Measurements from ENCODE around the gene PTPRG. TPM values are rescaled to one million over a fixed set of nuclear protein-coding genes. Genes with fewer than 3 reads are reported as not detected.

PTPRG gene
- total and polyA plus RNA-seq, 10 of the 15 experiments (the other 5 are each of a cell fraction or from before 2014, with no cell fraction given): 0.29 to 20.7 (median 1.4) TPM

- TF ChIP-seq SREBF1 (IDR thresholded peaks at IDR 0.05; ENCODE audit: low read length) (no peak), STAT3 (IDR thresholded peaks at IDR 0.05; ENCODE audit: low read depth, low read length) (0 out of 2 replicates have a peak, but pooled peaks have one; percentile 18), IKZF1 (conservative IDR thresholded peaks at IDR 0.05) (peak; percentile 93), CTCF (IDR thresholded peaks at IDR 0.05 in 2 of 3, conservative IDR thresholded peaks at IDR 0.05 in 1 of 3; ENCODE audit: control insufficient read depth in 2 of 3, extremely low read depth in 1 of 3, insufficient read depth in 1 of 3, low read depth in 3 of 3, low read length in 3 of 3) (peak in 1 of 3 experiments; percentile 21; a peak in 1 of 6 replicates), ZNF687 (IDR thresholded peaks at IDR 0.05) (no peak), RB1 (IDR thresholded peaks at IDR 0.05; ENCODE audit: borderline replicate concordance) (no peak), RFX5 (IDR thresholded peaks at IDR 0.05; ENCODE audit: low read depth, low read length) (peak; percentile 53; the same call in 1 of the 2 replicates), CREB1 (IDR thresholded peaks at IDR 0.05; ENCODE audit: low read depth) (peak; percentile 54; the same call in 1 of the 2 replicates), MTA2 (IDR thresholded peaks at IDR 0.05; ENCODE audit: low read depth) (peak; percentile 95), ZNF274 (IDR thresholded peaks at IDR 0.05; ENCODE audit: insufficient read depth, insufficient read length) (no peak), SP1 (IDR thresholded peaks at IDR 0.05; ENCODE audit: low read depth, low read length) (no peak), NR2F1 (conservative IDR thresholded peaks at IDR 0.05) (peak; percentile 82), ASH2L (IDR thresholded peaks at IDR 0.05; ENCODE audit: borderline replicate concordance, low read depth) (no peak), BACH1 (IDR thresholded peaks at IDR 0.05; ENCODE audit: borderline replicate concordance) (peak; percentile 45; the same call in 1 of the 2 replicates), HDAC2 (IDR thresholded peaks at IDR 0.05) (no peak)
- TF ChIP-seq, protein P1, sequence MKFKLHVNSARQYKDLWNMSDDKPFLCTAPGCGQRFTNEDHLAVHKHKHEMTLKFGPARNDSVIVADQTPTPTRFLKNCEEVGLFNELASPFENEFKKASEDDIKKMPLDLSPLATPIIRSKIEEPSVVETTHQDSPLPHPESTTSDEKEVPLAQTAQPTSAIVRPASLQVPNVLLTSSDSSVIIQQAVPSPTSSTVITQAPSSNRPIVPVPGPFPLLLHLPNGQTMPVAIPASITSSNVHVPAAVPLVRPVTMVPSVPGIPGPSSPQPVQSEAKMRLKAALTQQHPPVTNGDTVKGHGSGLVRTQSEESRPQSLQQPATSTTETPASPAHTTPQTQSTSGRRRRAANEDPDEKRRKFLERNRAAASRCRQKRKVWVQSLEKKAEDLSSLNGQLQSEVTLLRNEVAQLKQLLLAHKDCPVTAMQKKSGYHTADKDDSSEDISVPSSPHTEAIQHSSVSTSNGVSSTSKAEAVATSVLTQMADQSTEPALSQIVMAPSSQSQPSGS (IDR thresholded peaks at IDR 0.05; ENCODE audit: low read length): peak; percentile 74
- TF ChIP-seq, protein P2, sequence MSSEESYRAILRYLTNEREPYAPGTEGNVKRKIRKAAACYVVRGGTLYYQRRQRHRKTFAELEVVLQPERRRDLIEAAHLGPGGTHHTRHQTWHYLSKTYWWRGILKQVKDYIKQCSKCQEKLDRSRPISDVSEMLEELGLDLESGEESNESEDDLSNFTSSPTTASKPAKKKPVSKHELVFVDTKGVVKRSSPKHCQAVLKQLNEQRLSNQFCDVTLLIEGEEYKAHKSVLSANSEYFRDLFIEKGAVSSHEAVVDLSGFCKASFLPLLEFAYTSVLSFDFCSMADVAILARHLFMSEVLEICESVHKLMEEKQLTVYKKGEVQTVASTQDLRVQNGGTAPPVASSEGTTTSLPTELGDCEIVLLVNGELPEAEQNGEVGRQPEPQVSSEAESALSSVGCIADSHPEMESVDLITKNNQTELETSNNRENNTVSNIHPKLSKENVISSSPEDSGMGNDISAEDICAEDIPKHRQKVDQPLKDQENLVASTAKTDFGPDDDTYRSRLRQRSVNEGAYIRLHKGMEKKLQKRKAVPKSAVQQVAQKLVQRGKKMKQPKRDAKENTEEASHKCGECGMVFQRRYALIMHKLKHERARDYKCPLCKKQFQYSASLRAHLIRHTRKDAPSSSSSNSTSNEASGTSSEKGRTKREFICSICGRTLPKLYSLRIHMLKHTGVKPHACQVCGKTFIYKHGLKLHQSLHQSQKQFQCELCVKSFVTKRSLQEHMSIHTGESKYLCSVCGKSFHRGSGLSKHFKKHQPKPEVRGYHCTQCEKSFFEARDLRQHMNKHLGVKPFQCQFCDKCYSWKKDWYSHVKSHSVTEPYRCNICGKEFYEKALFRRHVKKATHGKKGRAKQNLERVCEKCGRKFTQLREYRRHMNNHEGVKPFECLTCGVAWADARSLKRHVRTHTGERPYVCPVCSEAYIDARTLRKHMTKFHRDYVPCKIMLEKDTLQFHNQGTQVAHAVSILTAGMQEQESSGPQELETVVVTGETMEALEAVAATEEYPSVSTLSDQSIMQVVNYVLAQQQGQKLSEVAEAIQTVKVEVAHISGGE (CRISPR knock-in tag; IDR thresholded peaks at IDR 0.05): no peak
Observed at GRCh38 chr3:61894988-61895935, 333.9 kb downstream of the PTPRG start (continued).
